GM12891 (cell line): ENCODE results near the gene ANKRD28.

Experiments
- POLR2A ChIP-seq: IDR thresholded peaks from 2 replicates; pipeline ENCODE4 v1.6.1; 2011; ENCODE audit warnings: low read depth, low read length, control low read depth
- POLR2AphosphoS5 ChIP-seq: IDR thresholded peaks from 2 replicates; pipeline ENCODE4 v1.6.1; 2011; ENCODE audit warnings: low read depth, low read length, control low read depth
- SPI1 ChIP-seq: IDR thresholded peaks from 2 replicates; pipeline ENCODE4 v1.6.1; 2011; ENCODE audit warnings: low read depth, low read length, control low read depth
- TAF1 ChIP-seq: IDR thresholded peaks from 2 replicates; pipeline ENCODE4 v1.6.1; 2011; ENCODE audit warnings: low read depth, low read length, control low read depth

DNA sequence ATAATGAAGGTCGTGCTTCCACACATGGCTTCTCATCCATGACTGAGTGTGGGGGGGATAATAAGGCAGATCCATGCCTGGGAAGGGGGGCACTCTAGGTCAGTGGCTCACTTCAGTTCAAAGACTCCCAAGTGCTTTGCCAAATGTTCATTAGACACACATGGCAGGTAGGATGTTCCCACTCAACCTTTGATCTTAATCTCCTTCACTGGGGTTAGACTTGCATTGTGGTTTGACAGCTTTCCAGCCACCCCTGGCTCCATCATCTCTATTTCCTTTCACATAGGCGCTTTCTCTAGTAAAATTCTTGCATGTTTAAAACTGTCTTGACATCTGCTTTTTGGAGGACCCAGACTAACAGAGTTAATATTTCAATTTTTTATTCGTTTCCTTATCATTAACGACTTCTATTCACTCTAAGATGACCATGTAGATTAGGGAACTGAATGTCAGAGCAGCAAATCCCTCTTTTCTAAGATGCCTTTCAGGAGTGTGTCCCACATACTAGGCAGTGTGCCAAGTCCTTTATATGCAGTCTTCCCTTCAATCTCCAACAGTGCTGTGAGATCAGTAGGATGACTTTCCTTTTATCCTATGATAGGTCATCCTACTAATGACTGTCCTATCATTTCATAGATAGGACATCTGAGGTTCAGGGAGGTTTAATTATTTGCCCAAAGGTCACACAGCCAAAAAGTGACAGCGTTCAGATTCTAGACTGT, 138.4 kb downstream of the ANKRD28 start:
- TF ChIP-seq POLR2A (no peak), POLR2AphosphoS5 (no peak), TAF1 (no peak), SPI1 (no peak)
